Activated CD8-positive, alpha-beta memory T cell treated with anti-CD3 and anti-CD28 coated beads, Interleukin-2, amount 50 U/mL, for 24 hours (primary cell): Measurements from ENCODE around the gene LCN12.
A peak's percentile ranks its signal among the peaks of the same experiment; 100 is the strongest.

Source experiments
- DNase-seq: peaks from one replicate; pipeline ENCODE4 v3.0.0-alpha.2; 2020; ENCODE audit errors: extremely low read depth

The LCN12 gene

DNA sequence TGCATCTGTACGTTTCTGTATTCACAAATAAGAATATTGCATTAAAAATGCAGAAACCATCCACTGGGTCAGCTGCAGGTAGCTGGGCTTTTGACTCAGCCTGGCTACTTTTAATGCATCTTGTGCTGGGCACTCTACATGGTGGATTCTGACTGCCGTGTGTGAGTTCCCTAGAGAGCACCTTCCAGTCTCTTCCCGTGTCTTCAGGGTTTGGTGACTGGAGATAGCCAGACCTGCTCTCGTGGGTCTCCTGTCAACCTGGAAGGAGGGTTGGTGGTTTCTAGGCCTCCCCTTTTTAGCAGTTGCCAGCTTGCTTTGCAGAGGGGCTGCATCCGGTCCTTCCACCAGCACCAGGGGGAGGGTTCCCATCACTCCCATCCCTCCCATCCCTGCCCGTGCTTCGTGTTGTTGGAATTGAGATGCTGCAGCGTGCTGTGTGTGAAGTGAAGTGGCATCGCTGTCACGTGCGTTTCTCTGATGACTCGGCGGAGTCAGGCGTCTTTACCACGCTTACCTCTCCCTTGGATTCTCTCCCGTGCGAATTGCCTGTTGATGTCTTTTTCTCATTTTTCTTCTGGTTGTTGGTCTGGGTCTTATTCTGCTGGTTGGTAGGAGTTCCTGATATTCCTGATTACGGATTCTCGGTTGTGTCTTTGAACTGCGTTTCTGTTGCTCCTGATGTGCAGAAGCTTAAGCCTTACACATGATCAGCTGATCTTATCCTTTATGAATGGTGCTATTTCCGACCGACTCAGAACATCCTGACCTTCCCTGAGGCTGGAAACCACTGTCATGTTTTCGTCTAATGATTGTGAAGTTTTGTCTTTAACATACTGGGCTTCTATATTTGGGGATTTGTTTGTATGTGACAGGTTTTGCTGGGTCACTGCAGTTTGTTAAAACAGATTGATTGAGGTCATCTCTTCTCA is 24.5 kb upstream of the LCN12 start:
- DNase-seq = no peak

DNA sequence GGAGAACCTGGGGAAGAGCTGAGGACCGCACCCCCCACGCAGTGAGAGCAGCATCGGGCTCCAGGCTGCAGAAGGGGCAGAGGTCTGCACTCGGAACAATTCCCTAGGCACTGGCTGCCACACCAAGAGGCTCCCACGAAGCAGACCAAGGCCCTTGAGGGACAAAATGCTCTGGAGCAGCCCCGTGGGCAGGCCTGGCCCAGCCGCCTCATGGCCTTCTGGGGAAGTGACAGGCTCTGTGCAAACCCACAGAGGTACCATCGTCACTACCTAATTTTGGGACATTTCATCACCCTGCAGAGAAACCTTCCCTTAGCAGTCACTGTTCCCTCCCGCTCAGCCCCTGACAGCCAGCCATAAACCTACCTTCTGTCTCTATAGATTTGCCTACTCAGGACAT is 23.5 kb upstream of the LCN12 start:
- DNase-seq = no peak

DNA sequence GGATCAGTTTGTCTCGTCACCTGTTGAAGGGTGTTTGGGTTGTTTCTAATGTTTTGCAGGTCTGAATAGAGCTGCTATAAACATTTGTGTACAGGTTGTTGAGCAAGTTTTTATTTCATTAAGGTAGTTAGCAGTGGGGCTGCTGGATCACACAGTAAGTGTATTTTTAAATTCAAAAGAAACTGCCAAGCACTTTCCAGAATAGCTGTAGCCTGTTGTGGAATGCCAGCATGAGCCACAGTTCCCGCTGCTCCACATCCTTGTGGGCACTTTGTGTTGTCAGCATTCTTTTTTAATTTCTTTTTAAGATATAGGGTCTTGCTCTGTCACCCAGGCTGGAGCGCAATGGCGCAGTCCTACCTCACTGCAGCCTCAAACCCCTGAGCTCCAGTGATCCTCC is 22.1 kb upstream of the LCN12 start:
- no peak for DNase-seq

DNA sequence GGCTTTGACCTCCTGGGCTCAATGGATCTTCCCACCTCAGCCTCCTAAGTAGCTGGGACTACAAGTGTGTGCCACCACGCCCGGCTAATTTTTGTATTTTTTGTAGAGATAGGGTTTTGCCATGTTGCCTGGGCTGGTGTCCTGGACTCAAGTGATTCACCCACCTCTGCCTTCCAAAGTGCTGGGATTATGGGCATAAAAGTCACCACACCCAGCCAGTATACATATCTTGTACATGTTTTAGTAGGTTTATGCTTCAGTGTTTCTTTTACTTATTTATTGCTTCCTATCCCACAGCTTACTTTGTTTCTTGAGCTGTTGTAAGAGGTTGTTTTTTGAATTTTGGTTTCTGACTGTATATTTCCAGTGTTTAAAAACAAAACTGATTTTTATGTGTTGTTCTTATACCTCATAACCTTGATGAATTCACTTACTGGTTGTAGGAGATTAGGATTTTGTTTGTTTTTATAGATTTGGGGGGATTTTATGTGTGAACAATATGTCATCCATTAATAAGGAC is 20.4 kb upstream of the LCN12 start:
- DNase-seq = no peak

DNA sequence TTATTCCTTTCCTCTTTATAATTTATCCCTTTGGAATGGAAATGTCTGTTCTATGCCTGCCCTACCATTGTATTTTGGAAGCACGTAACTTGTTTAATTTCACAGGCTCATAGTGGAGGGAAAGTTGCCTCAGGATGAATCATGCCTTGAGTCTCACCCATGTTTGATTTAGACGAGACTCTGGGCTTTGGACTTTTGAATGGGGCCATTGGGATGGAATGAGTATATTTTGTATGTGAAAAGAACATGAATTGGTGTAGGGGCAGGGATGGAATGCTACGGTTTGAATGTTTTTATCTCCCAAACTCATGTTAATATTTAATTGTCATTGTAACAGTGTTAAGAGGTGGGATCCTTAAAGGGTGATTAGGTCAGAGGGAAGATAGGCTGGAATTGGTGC is 17.8 kb upstream of the LCN12 start:
- DNase-seq = no peak

DNA sequence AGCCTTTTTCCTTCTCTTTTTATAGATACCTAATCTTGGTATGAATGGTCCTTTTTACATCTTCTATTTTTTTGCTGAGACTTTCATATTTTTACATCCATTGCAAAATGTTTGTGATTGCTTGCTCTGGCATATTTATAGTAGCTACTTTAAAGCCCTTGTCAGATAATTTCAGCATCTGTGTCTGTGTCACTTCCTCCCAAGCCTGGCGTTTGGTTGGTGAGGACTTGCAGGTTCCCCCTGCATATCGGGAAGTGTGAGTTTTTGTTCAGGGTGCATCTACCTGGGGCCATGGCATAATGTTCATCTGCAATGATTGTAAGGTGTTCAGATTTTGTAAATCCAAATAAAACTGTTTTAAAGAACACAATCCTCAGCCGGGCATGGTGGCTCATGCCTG is 16.4 kb upstream of the LCN12 start:
- no peak for DNase-seq

DNA sequence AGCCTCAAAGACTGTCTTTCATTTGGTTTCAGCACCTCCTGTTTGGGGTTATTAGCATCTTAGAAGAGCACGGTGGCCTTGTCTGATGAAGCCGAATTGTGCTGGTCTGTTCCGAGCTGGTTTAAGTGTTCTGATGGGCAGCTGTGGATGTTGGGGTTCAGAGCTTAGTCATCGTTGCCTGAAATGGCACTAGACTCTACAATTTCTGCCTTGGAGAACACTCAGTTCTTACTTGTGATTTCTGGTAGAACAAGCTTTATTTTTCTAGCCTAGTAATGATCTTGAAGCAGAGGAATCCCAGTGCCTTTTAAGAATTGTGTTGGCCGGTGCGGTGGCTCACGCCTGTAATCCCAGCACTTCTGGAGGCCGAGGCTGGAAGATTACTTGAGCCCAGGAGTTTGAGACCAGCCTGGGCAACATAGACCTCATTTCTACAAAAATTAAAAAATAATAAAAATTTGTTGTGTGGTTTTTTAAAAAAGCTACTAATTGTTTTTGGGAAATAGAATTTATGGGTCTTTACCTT is 15.4 kb upstream of the LCN12 start:
- DNase-seq = no peak

DNA sequence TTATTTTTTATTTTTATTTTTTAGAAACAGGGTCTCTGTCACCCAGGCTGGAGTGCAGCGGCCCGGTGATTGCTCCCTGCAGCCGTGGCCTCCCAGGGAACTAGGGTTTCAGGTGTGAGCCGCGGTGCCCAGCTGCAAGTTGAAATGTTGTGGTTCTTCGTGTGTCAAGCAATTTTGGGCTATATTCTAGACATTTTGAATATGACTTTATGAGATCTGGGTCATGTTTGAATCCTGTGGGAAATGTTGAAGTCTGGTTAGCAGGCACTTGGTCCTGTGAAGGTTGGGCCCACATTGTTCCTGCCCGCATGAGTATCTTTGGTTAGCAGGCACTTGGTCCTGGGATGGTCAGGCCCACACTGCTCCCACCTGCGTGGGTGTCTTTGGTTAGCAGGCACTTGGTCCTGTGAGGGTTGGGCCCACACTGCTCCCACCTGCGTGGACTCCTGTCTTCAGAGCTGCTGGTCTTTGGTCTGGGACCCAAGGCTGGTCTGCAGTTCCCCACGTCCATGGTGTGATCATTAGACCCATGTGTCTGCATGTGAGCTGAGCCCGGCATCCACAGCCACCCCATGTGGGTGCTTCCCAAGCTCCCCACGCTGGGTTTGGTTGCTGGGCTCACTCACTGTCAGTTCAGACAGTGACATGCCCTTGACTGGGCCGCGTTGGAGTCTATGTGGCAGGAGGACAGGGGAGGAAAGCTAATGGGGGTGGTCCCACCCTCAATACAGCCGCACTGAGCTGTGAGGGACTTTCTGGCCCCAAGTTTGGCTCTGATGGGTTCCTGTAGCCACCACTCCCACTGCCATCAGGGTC is 14.7 kb upstream of the LCN12 start:
- no peak for DNase-seq

DNA sequence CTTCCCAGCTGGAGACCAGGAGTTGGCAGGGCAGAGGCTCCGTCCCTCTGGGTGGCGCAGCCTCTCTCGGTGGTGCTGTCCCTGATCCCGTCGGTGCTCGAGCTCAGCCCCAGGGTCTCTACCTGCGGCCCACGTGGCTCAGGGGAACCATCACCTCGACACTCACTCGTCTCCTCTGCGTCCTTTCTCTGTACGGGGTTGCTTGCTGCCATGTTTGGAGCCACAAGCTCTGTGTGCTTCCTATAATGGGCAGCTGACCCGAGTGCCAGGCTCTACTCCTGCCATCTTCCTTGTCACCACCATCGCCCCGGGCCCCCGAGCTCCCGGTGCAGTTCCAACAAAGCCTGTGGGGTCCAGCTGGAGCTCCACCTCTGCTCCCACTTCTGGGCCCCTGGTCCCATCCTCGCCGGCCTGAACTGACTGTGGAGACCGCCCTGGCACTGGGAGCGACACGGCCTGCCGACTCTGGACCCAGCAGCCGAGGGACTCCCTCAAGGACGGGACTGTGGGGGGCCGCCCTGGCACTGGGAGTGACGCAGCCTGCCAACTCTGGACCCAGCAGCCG is 12.6 kb upstream of the LCN12 start:
- DNase-seq = no peak

DNA sequence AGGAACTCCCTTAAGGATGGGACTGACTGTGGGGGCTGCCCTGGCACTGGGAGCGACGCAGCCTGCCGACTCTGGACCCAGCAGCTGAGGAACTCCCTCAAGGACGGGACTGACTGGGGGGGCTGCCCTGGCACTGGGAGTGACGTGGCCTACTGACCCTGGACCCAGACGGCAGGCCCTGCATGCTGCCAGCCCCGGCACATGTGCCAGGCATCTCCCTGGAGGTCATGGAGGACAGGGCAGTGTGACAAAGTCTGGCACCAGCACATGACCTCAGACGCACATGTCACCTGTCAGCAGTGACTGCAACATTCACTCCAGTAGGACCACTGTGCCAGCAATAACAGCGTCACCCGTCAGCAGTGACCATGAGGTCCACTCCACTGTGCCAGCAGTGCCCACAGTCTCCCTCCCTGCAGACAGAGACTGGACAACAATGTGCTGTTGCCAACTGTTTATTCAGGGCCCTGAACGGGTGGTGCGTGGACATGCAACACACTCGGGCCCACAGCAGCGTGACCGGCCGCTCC is 12.0 kb upstream of the LCN12 start:
- DNase-seq = no peak

DNA sequence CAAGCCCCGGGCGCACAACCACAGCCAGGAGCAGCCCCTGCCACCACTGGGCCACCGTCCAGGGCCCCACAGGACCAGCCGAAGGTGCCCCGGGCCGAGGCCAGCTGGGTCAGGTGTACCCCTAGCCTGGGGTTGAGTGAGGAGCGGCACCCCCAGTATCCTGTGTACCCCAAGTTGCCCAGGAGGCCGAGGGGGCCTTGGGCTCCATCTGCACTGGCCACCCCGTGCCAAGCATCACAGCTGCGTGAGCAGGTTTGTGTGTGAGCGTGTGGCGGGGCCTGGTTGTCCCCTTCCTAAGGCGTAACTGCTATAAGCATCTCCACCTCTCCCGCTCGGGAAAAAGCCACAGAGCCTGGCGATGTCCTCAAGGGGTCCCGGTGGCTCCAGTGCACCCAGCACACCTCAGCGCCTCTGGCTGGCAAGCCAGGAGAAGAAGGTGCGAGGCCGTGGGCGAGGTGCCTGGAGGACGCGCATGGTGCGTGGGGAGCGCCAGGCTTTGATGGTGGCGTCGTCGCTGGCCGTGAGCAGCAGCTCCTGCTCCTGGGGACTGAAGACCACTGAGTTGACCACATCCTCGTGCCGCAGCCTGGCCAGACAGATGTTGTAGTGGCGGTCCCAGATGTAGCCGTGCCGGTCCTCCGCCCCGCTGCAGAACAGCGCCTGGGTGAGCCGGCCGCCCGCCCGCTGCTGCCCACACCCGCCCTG is 11.4 kb upstream of the LCN12 start:
- no peak for DNase-seq

DNA sequence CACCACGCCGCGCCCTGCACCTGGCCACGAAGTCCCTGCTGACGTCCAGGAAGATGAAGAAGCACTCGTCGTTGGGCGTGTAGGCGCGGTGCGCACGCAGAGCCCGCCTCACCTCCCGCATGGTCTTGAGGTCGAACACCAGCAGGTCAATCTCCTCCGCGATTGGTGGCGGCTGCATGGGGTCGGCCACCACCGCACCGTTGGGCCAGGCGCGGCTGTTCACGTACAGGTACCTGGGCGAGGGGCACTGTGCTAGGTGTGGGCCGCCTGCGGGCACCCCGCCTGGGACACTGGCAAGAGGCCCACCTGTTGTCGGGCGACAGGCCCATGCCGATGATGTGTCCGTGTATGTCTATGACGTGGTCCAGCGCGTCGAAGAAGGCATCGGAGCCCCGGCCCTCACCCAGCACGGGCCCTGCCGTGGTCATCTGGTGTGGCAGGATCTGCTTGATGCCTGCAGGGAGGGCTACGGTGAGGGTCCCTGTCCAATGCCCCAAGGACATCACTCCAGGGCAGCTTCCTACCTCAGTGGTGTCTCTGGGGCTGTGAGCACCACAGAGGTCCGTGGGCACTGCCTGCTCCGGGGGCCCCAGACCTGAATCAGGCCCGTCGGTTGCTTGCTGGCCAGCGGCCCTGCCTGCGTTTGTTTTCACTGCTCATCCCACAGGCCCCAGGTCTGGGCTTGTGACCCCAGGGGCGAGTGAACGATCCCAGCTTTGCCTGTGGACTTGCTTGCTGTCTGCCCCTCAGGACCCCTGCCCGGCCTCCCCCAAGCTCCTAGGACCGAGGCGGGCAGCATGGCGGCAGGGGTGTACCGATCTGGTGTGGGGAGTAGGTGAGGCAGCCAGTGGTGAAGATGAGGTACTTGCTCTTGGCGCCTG is 10.6 kb upstream of the LCN12 start:
- DNase-seq = no peak

DNA sequence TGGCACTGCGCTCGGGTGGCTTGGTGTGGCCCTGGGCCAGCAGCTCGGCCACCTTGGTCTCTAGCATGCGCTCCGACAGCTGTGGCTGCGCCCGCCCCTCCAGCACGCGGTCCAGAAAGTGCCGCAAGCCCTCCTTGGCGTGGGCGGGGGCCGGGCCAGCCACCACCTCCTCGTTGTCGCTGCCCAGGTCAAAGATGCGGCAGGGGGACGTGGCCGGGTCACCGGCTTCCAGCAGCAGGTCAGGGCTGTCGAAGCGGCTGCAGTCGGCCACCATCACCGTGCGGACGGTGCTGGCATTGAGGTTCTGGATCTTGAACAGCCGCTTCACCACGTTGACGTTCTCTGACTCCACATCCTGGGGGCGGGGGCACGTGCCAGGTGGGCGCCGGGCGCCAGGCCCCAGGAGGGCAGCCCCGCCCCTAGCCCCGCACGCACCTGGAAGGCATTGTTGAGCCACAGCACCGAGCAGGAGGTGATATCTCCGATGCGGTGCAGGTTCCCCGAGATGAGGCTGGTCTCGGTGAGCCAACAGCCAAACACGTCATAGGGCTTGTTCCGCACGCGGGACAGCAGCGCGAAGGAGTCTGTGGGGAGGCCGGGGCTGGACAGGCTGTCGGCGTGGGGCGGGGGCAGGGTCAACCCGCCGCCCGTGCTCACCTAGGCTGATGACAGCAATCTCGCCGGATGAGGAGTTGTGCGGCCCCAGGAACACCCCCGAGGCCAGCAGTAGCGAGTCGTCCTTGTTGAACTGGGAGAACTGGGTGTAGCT is 9.8 kb upstream of the LCN12 start:
- DNase-seq = no peak

DNA sequence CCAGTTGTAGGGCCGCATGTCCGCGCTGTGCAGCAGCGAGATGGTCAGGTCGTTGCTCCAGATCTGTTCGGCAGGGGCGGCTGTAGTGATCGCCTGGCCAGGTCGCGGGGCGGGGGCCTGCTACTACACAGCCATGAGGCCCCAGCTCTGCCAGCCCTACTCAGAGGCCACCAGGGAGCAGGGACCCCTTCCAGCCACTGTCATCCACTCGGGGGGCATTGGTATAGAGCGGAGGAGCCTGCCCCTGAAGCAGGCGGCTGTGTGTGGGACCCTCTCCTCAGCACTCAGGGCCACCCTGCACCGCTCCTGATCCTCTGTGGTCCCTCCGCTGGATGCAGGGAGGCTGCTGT is 9.2 kb upstream of the LCN12 start:
- DNase-seq = no peak

DNA sequence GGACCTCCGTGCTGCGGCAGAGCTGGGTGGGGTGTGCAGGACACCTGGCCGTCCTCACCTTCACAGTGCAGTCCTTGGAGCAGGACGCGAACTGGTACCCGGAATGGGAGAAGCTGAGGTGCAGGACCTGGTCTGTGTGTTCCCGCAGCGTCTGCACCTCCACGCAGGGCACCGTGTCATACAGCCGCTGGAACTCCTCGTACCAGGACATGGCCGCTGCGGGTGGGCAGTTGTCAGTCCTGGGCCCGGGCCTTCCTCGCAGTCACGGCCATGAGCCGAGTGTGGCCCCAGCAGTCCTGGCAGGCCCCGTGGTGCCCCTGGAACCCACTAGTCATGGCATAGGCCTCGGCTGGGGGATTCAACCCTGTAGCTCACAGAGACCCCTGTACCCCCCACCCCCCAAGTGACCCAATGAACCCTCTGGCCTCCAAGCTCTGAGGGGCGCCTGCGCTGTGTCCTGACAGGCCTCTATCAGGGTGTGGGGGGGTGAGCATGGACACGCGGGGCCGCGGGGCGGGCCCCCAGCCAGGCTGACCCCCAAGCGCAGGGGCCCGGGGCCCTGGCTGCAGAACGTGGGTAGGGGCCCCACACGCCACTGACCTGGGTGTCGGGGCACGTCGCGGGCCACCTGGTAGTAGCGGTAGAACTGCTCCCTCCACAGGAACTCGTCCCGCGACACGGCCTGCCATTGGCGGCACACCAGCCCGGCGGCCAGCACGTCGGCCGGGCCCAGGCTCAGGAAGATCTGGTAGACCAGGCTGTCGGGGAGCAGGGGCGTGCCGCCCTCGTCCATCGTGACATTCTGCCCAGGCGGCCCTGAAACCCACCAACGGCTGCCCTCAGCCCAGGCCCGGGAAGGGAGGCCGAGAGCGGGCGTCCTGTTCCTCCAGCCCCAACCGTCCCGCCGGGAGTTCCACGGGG is 8.5 kb upstream of the LCN12 start:
- DNase-seq = no peak

DNA sequence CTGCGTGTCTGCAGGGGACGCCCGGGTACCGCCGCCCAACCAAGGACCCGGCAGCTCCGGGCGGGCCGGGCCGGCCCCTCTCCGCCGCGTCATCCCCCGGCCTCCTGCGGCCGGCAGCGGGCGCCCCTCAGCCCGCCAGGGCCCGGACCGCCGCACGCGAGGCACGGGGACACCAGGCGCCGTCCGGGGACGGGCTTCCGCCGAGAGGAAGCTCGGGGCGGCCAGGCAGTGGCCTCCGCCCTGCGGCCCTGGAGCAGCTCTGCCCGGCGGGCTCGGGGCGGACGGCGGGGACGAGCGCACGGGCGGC is 7.9 kb upstream of the LCN12 start:
- no peak for DNase-seq

DNA sequence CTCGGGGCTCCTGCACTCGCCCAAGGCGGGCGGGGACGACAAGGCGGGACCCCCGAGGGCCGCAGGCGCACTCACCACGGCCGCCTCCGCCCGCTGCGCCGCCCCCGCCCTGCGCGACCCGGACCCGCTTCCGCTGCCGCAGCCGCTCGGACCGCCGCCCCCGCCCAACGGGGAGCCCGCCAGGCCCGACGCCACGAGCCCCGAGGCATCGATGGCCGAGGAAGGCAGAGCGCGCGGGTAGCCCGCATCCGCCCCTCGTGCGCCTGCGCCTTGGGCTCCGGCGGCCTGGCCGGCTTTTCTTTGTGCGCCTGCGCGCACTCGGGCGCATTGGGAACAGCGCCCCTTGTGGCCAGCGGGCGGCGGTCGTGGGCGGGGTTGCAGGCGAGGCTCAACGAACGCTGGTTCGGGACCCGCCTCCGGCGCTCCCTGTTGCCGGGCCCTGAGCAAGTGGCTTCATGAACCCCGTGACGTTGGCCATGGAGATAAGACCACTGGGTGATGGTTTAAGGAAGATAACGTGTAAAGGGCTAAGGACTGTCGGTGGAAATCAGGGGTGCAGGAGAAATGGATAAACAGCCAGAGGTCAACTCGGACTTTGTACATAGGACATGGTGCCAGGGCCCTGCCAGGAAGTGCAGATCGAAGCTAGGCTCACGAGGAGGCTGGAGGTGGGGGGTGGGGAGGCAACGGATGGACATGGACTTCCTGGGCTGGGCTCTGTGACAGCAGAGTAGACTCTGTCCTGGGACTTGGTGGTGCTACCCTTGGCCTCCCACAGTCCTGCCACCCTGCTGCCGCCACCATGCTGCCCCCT is 7.3 kb upstream of the LCN12 start, which contains the start of the genes C8G and FBXW5:
C8G (plus strand) TSS at position 725 of the 814 bp plus-strand sequence; CDS start at position 803, 78 bp downstream.
FBXW5 (minus strand) TSS at position 220 of the 814 bp plus-strand sequence. CDS start 655 bp downstream, outside the sequence.
- peak; percentile 72 for DNase-seq
